CD4-positive, alpha-beta T cell (primary cell): ENCODE measurements around the gene NFIA. TPM values are rescaled to one million over a fixed set of nuclear protein-coding genes. Genes with fewer than 3 reads are reported as not detected.

Experiments
- ATAC-seq: fragments of 200-7000 bp; cut with Tn5 transposase; one replicate; pipeline ENCODE4 v1.10.0; 2022; ENCODE audit warnings: mild to moderate bottlenecking; ENCODE audit not compliant: poor library complexity
- CTCF ChIA-PET: fragments of 350-600 bp; sonication (Branson Sonifier 250); formaldehyde crosslinking; loops from one replicate; lab custom pipeline; 2021; ENCODE audit warnings: antibody characterized with exemption, inconsistent platforms; lab: Charles Lee
- POLR2A ChIA-PET: fragments of 350-600 bp; sonication (Branson Sonifier 250); formaldehyde crosslinking; loops from one replicate; lab custom pipeline; 2021; ENCODE audit warnings: antibody characterized with exemption, inconsistent platforms; lab: Charles Lee
- DNase-seq, 14 experiments: peaks; one replicate each; pipeline ENCODE4 v3.0.0-alpha.2; 2013 to 2020; ENCODE audit warnings: mixed read lengths in 2 of 14
- H3K27ac ChIP-seq, 2 donors: one replicate each; pipeline versions ENCODE4 v1.5.1 to v1.7.0; 2013; ENCODE audit warnings: low read length in 2 of 2, low read depth in 1 of 2, mild to moderate bottlenecking in 1 of 2
- H3K27me3 ChIP-seq, 2 experiments: 1 replicate in 1 of 2; 2 replicates in 1 of 2; pipeline versions ENCODE4 v1.6.1 to v1.7.0; 2013; ENCODE audit warnings: low read length in 2 of 2, control low read depth in 1 of 2, mild to moderate bottlenecking in 1 of 2, moderate library complexity in 1 of 2; ENCODE audit not compliant: insufficient read depth in 2 of 2, control insufficient read depth in 1 of 2
- H3K36me3 ChIP-seq: one replicate; pipeline ENCODE4 v1.6.1; 2013; ENCODE audit warnings: low read length, control low read depth; ENCODE audit not compliant: insufficient read depth
- H3K4me1 ChIP-seq: one replicate; pipeline ENCODE4 v1.6.1; 2013; ENCODE audit warnings: low read length, control low read depth; ENCODE audit not compliant: insufficient read depth
- H3K4me3 ChIP-seq: one replicate; pipeline ENCODE4 v1.5.1; 2013; ENCODE audit warnings: mild to moderate bottlenecking, low read length, moderate library complexity
- H3K9me3 ChIP-seq, 2 experiments: 1 replicate in 1 of 2; 2 replicates in 1 of 2; pipeline versions ENCODE4 v1.6.1 to v1.7.0; 2013; ENCODE audit warnings: low read length in 2 of 2, mild to moderate bottlenecking in 2 of 2, control low read depth in 1 of 2, moderate library complexity in 1 of 2; ENCODE audit not compliant: control insufficient read depth in 1 of 2, insufficient read depth in 1 of 2
- H3K27ac Mint-ChIP-seq: one replicate; pipeline ENCODE4 v1.8.0; 2020; ENCODE audit warnings: mixed read lengths
- H3K27me3 Mint-ChIP-seq: one replicate; pipeline ENCODE4 v1.8.0; 2021; ENCODE audit warnings: mixed read lengths
- H3K36me3 Mint-ChIP-seq: one replicate; pipeline ENCODE4 v1.8.0; 2021; ENCODE audit warnings: low read depth, mixed read lengths
- H3K4me1 Mint-ChIP-seq: one replicate; pipeline ENCODE4 v1.8.0; 2021; ENCODE audit warnings: low read depth, mixed read lengths
- H3K4me3 Mint-ChIP-seq: one replicate; pipeline ENCODE4 v1.8.0; 2020; ENCODE audit warnings: mild to moderate bottlenecking, mixed read lengths
- H3K9me3 Mint-ChIP-seq: one replicate; pipeline ENCODE4 v1.8.0; 2020; ENCODE audit warnings: mixed read lengths
- CTCF ChIP-seq: fragments of 200-600 bp; IDR thresholded peaks from one replicate; pipeline ENCODE4 v1.8.0; 2022; ENCODE audit warnings: antibody characterized with exemption, mild to moderate bottlenecking
- intact Hi-C, 2 experiments: fragments of 100-400 bp; cut with DNase I in 1 of 2; cut with micrococcal nuclease in 1 of 2; formaldehyde crosslinking; loops; one replicate each; pipeline versions ENCODE4 v1.15.1 to v1.9.0; 2023 to 2025; cut with DNase I, micrococcal nuclease
- total RNA-seq, 174 experiments: library from RNA in 2 of 174; stranded (reverse) in 2 of 174; gene quantifications; one replicate each; pipeline ENCODE4 v1.2.3 and lab custom pipeline; 2021 to 2026

NFIA gene
- total RNA-seq, 2 experiments from 2014 or later = 4.8 to 5.9 TPM

GRCh38 chr1:61329556-61329955 lies 247.2 kb downstream of the NFIA start:
- no peaks in the 10 kb centered on the region for H3K27me3 ChIP-seq
- no peaks in the 10 kb centered on the region for H3K27me3 Mint-ChIP-seq
- no peak for DNase-seq
- no peak overlapping the region for H3K4me3 ChIP-seq
- ChIA-PET CTCF (no interaction called here), POLR2A (no interaction called here)
- no peak for ATAC-seq
- H3K27ac Mint-ChIP-seq = no peak overlapping the region
- intact Hi-C loops = no loop called here
- no peaks in the 10 kb centered on the region for H3K36me3 Mint-ChIP-seq
- H3K4me3 Mint-ChIP-seq = no peak overlapping the region
- H3K27ac ChIP-seq = no peak overlapping the region
- H3K4me1 ChIP-seq = no peaks in the 10 kb centered on the region
- H3K4me1 Mint-ChIP-seq = no peaks in the 10 kb centered on the region
- no peak for TF ChIP-seq CTCF
- H3K9me3 Mint-ChIP-seq = peaks cover 2% of the 10 kb centered on the region
- H3K9me3 ChIP-seq = no peaks in the 10 kb centered on the region
- no peaks in the 10 kb centered on the region for H3K36me3 ChIP-seq

- Mint-ChIP-seq H3K4me3 (no peak overlapping the region), H3K4me1 (no peaks in the 10 kb centered on the region), H3K27me3 (no peaks in the 10 kb centered on the region), H3K9me3 (peaks cover 2% of the 10 kb centered on the region), H3K27ac (no peak overlapping the region), H3K36me3 (no peaks in the 10 kb centered on the region)
- no peaks in the 10 kb centered on the region for H3K36me3 ChIP-seq
- ChIA-PET POLR2A (no interaction called here), CTCF (no interaction called here)
- no peaks in the 10 kb centered on the region for H3K4me1 ChIP-seq
- no peak for ATAC-seq
- H3K27me3 ChIP-seq = no peaks in the 10 kb centered on the region
- intact Hi-C loops = no loop called here
- H3K4me3 ChIP-seq = no peak overlapping the region
- no peak overlapping the region for H3K27ac ChIP-seq
- H3K9me3 ChIP-seq = no peaks in the 10 kb centered on the region
- DNase-seq = no peak
- no peak for TF ChIP-seq CTCF
Measured at GRCh38 chr1:61330018-61330417, 247.7 kb downstream of the NFIA start.

GRCh38 chr1:61330571-61330970 lies 248.2 kb downstream of the NFIA start:
- Histone ChIP-seq H3K4me1 (no peaks in the 10 kb centered on the region), H3K36me3 (no peaks in the 10 kb centered on the region), H3K27ac (no peak overlapping the region), H3K9me3 (no peaks in the 10 kb centered on the region), H3K4me3 (no peak overlapping the region), H3K27me3 (no peaks in the 10 kb centered on the region)
- CTCF ChIA-PET = no interaction called here
- no peak for TF ChIP-seq CTCF
- Mint-ChIP-seq H3K4me3 (no peak overlapping the region), H3K4me1 (no peaks in the 10 kb centered on the region), H3K9me3 (peaks cover 2% of the 10 kb centered on the region), H3K27me3 (no peaks in the 10 kb centered on the region), H3K27ac (no peak overlapping the region), H3K36me3 (no peaks in the 10 kb centered on the region)
- intact Hi-C loops = no loop called here
- POLR2A ChIA-PET = no interaction called here
- DNase-seq (no peak), ATAC-seq (no peak)
